Rectal smooth muscle tissue (tissue), 1 donor: ENCODE results near the gene FOSL2.

Source experiments
- H3K27ac ChIP-seq: one replicate; pipeline ENCODE4 v1.7.0; 2013; ENCODE audit warnings: low read depth, low read length, inconsistent platforms
- H3K27me3 ChIP-seq: one replicate; pipeline ENCODE4 v1.7.0; 2013; ENCODE audit warnings: low read length; ENCODE audit not compliant: control insufficient read depth, insufficient read depth
- H3K36me3 ChIP-seq: one replicate; pipeline ENCODE4 v1.7.0; 2013; ENCODE audit warnings: low read length; ENCODE audit not compliant: control insufficient read depth, insufficient read depth
- H3K4me1 ChIP-seq: one replicate; pipeline ENCODE4 v1.7.0; 2013; ENCODE audit warnings: low read length; ENCODE audit not compliant: control insufficient read depth, insufficient read depth
- H3K4me3 ChIP-seq: one replicate; pipeline ENCODE4 v1.7.0; 2013; ENCODE audit warnings: low read length
- H3K9ac ChIP-seq: one replicate; pipeline ENCODE4 v1.7.0; 2013; ENCODE audit warnings: low read length

The FOSL2 gene

GRCh38 chr2:28465148-28465885, 72.7 kb downstream of the FOSL2 start:
- no peak overlapping the region for H3K4me3 ChIP-seq

More at GRCh38 chr2:28465148-28465885, 72.7 kb downstream of the FOSL2 start:
- no peaks in the 10 kb centered on the region for H3K27me3 ChIP-seq
- H3K9ac ChIP-seq: no peak overlapping the region
- H3K4me1 ChIP-seq: no peaks in the 10 kb centered on the region
- H3K27ac ChIP-seq: no peak overlapping the region
- H3K36me3 ChIP-seq: no peaks in the 10 kb centered on the region
